Subcutaneous preadipocyte (primary cell): ENCODE measurements around the gene INPP4A. TPM values are rescaled to one million over a fixed set of nuclear protein-coding genes. Genes with fewer than 3 reads are reported as not detected.

Source experiments
- total RNA-seq: library from RNA; depleted of rRNA; stranded (reverse); fragments of >200 nt; gene quantifications from 2 replicates; pipeline ENCODE4 v1.2.3, GENCODE V29; 2012

The INPP4A gene
- 16.2 and 24.8 TPM in 2 replicates for total RNA-seq

GRCh38 chr2:98444436-98445176, at the start of gene INPP4A:
Gene INPP4A (plus strand): TSS chr2:98444858. CDS start chr2:98520049, 75,191 bp downstream.

GRCh38 chr2:98608116-98608961, 163.7 kb downstream of the INPP4A start, which contains the start of the genes COA5 and UNC50:
Gene COA5 (minus strand): TSS chr2:98608512. CDS start chr2:98608405, 107 bp downstream.
Gene UNC50 (plus strand): TSS chr2:98608589. CDS start chr2:98609760, 1,171 bp downstream.

Other genes with a start within 250 kb of the INPP4A start
- under 0.01 TPM in 2 replicates for gene CNGA3, start 98.4 kb upstream of the INPP4A start, total RNA-seq
- 17.6 and 18.4 TPM in 2 replicates for gene COA5, start 163.7 kb downstream of the INPP4A start, total RNA-seq
- 23.9 and 25.7 TPM in 2 replicates for gene UNC50, start 163.7 kb downstream of the INPP4A start, total RNA-seq